K562 (cell line): ENCODE measurements around the gene RCOR1. TPM values are rescaled to one million over a fixed set of nuclear protein-coding genes. Genes with fewer than 3 reads are reported as not detected.

Source experiments
- ATAC-seq: fragments of 200-7000 bp; cut with Tn5 transposase; 3 replicates; pipeline ENCODE4 v1.9.1; 2020; ENCODE audit warnings: moderate library complexity
- BruUV-seq: library from RNA; stranded (reverse); fragments of 400-500 nt; replicated peaks from 2 replicates; lab custom pipeline; 2021; lab: Mats Ljungman, UMichigan
- CTCF ChIA-PET: fragments of 300-600 bp; formaldehyde crosslinking; extraction: SDS; loops from one replicate; lab custom pipeline; 2021; ENCODE audit warnings: low intra/inter-chr PET ratio; lab: Yijun Ruan, JAX
- POLR2A ChIA-PET: fragments of 300-600, 350-650 bp; sonication (Branson Sonifier 250); formaldehyde crosslinking; extraction: SDS; loops from one replicate; lab custom pipeline; 2021; ENCODE audit warnings: antibody characterized with exemption, inconsistent platforms; lab: Yijun Ruan, JAX
- DNase-seq, 4 experiments: peaks; one replicate each; pipeline versions ENCODE4 v3.0.0 to v3.0.0-alpha.2; 2011 to 2018; ENCODE audit warnings: low spot score in 3 of 4, mixed read lengths in 3 of 4; ENCODE audit errors: extremely low read depth in 1 of 4
- FAIRE-seq: peaks from 2 replicates; lab custom pipeline; 2011; peaks lifted over from hg19 to GRCh38; lab: Jason Lieb, UNC
- H2AFZ ChIP-seq: 2 replicates; pipeline ENCODE4 v1.6.0; 2011; ENCODE audit warnings: low read depth, low read length, control low read depth, inconsistent platforms
- H3K27ac ChIP-seq: fragments of 200-600 bp; 3 replicates; pipeline ENCODE4 v1.8.0; 2011; ENCODE audit warnings: low read depth, mild to moderate bottlenecking, control low read depth, inconsistent platforms, low read length, moderate library complexity, mixed read lengths; ENCODE audit errors: extremely low read depth
- H3K27me3 ChIP-seq, 2 experiments: fragments of 300-600 bp in 1 of 2; 2 replicates in 1 of 2; 3 replicates in 1 of 2; pipeline versions ENCODE4 v1.6.0 to v1.8.0; 2011; ENCODE audit warnings: inconsistent platforms in 2 of 2, low read length in 2 of 2, mild to moderate bottlenecking in 1 of 2, mixed read lengths in 1 of 2, moderate library complexity in 1 of 2; ENCODE audit not compliant: control insufficient read depth in 2 of 2, insufficient read depth in 2 of 2
- H3K36me3 ChIP-seq: fragments of 300-600 bp; 3 replicates; pipeline ENCODE4 v1.8.0; 2011; ENCODE audit warnings: mild to moderate bottlenecking, low read length, inconsistent platforms; ENCODE audit not compliant: control insufficient read depth, insufficient read depth
- H3K4me1 ChIP-seq, 2 experiments: fragments of 200-600 bp in 1 of 2; replicated peaks in 1 of 2; 2 replicates in 1 of 2; 3 replicates in 1 of 2; pipeline versions ENCODE4 v1.5.1 to v1.8.0; 2011; ENCODE audit warnings: inconsistent platforms in 2 of 2, low read length in 2 of 2, mild to moderate bottlenecking in 1 of 2, mixed read lengths in 1 of 2, moderate library complexity in 1 of 2; ENCODE audit not compliant: control insufficient read depth in 2 of 2, insufficient read depth in 2 of 2
- H3K4me2 ChIP-seq: 2 replicates; pipeline ENCODE4 v1.6.1; 2011; ENCODE audit warnings: low read length, control low read depth, inconsistent platforms, mixed read lengths; ENCODE audit not compliant: insufficient read depth
- H3K4me3 ChIP-seq: fragments of 200-600 bp; sonication (generic), shearing (Covaris generic); 2 replicates; pipeline ENCODE4 v1.5.1; 2016; ENCODE audit warnings: control low read depth, inconsistent platforms
- H3K79me2 ChIP-seq: fragments of 200-600 bp; 3 replicates; pipeline ENCODE4 v1.8.0; 2011; ENCODE audit warnings: low read length, inconsistent platforms; ENCODE audit not compliant: control insufficient read depth, insufficient read depth
- H3K9ac ChIP-seq, 2 experiments: 2 replicates each; pipeline versions ENCODE4 v1.6.0 to v1.6.1; 2011; ENCODE audit warnings: low read depth in 2 of 2, low read length in 2 of 2, control low read depth in 1 of 2, inconsistent platforms in 1 of 2, mild to moderate bottlenecking in 1 of 2, mixed read lengths in 1 of 2; ENCODE audit not compliant: insufficient read depth in 1 of 2
- H3K9me1 ChIP-seq: one replicate; pipeline ENCODE4 v1.6.0; 2011; ENCODE audit warnings: inconsistent platforms, mild to moderate bottlenecking, low read length, moderate library complexity; ENCODE audit not compliant: control insufficient read depth, insufficient read depth
- H3K9me3 ChIP-seq: replicated peaks from 2 replicates; pipeline ENCODE4 v1.5.1; 2011; ENCODE audit warnings: low read depth, low read length, inconsistent platforms; ENCODE audit not compliant: control insufficient read depth, insufficient read depth
- H4K20me1 ChIP-seq: replicated peaks from 2 replicates; pipeline ENCODE4 v1.6.1; 2011; ENCODE audit warnings: low read length, inconsistent platforms, mixed read lengths; ENCODE audit not compliant: control insufficient read depth, insufficient read depth
- BCOR ChIP-seq: fragments of 450-650 bp; IDR thresholded peaks from 2 replicates; pipeline ENCODE4 v1.6.1; 2016
- GATAD2B ChIP-seq: fragments of 450-650 bp; IDR thresholded peaks from 2 replicates; pipeline ENCODE4 v1.6.1; 2017; ENCODE audit warnings: mild to moderate bottlenecking, borderline replicate concordance
- HIVEP1 ChIP-seq: fragments of 250-450 bp; sonication (Bioruptor Pico); IDR thresholded peaks from 2 replicates; pipeline ENCODE4 v1.4.0; 2020; ENCODE audit warnings: mild to moderate bottlenecking
- HMBOX1 ChIP-seq: sonication (generic); IDR thresholded peaks from 2 replicates; pipeline ENCODE4 v1.6.1; 2016
- L3MBTL2 ChIP-seq: fragments of 450-650 bp; IDR thresholded peaks from 2 replicates; pipeline ENCODE4 v1.6.1; 2016; ENCODE audit warnings: mild to moderate bottlenecking, moderate library complexity
- MAX ChIP-seq: sonication (generic); formaldehyde crosslinking; IDR thresholded peaks from 2 replicates; pipeline ENCODE4 v1.9.0; 2022; ENCODE audit warnings: mild to moderate bottlenecking, missing genetic modification reagents
- PREB ChIP-seq: sonication (generic); formaldehyde crosslinking; IDR thresholded peaks from 2 replicates; pipeline ENCODE4 v1.8.1; 2023; ENCODE audit warnings: mild to moderate bottlenecking, missing genetic modification reagents
- RFX7 ChIP-seq: fragments of 250-450 bp; sonication (Bioruptor Pico); IDR thresholded peaks from 2 replicates; pipeline ENCODE4 v1.5.1; 2021; ENCODE audit warnings: mild to moderate bottlenecking
- SIRT6 ChIP-seq: IDR thresholded peaks from one replicate; pipeline ENCODE4 v1.6.1; 2012; ENCODE audit warnings: low read depth, mild to moderate bottlenecking, control low read depth, inconsistent platforms, low read length, moderate library complexity
- STAG1 ChIP-seq: sonication (generic); formaldehyde crosslinking; IDR thresholded peaks from 2 replicates; pipeline ENCODE4 v1.5.0; 2020; ENCODE audit warnings: missing genetic modification reagents, borderline replicate concordance
- XRCC5 ChIP-seq: fragments of 200-400 bp; formaldehyde crosslinking; IDR thresholded peaks from 2 replicates; pipeline ENCODE4 v1.6.1; 2017; ENCODE audit warnings: low read depth, mild to moderate bottlenecking, low read length
- ZNF41 ChIP-seq: fragments of 250-450 bp; sonication (Bioruptor Pico); conservative IDR thresholded peaks from 2 replicates; pipeline ENCODE4 v1.4.0; 2020; ENCODE audit warnings: mild to moderate bottlenecking
- ZNF507 ChIP-seq: conservative IDR thresholded peaks from 2 replicates; pipeline ENCODE4 v1.6.1; 2017; ENCODE audit warnings: missing genetic modification characterization, missing compliant biosample characterization
- WGBS: fragments of 100-300 bp; shearing (Covaris generic); methylation state at CpG from one replicate; pipeline ENCODE4 v1.1.6; 2016; ENCODE audit warnings: low coverage, mixed read lengths; ENCODE audit not compliant: insufficient coverage; ENCODE audit errors: missing lambda C conversion rate; 5-methylcytosine and 5-hydroxymethylcytosine counted together
- in situ Hi-C: fragments of 300-500 bp; cut with MboI; formaldehyde crosslinking; loops from 4 replicates; pipeline ENCODE4 v1.15.0; 2018; ENCODE audit warnings: inconsistent platforms, mixed read lengths
- intact Hi-C: fragments of 100-400 bp; cut with micrococcal nuclease; formaldehyde crosslinking; loops from 2 replicates; pipeline ENCODE4 v1.14.2; 2022
- polyA plus RNA-seq, 8 experiments: library from polyadenylated mRNA; depleted of rRNA in 4 of 8; stranded (reverse) in 5 of 8; unstranded in 3 of 8; fragments of >200 nt; fragmentation: Nextera tagmentation in 2 of 8; fragmentation: Illumina TruSeq in 1 of 8; extraction: Ambion mirVana in 2 of 8; extraction: Trizol in 1 of 8; gene quantifications; 2 replicates each; pipeline versions ENCODE4 v1.2.1 to v1.2.3, GENCODE V29; 2011 to 2014; ENCODE audit warnings: inconsistent platforms in 1 of 8, missing spikeins in 1 of 8
- total RNA-seq, 7 experiments: library from RNA; depleted of rRNA in 6 of 7; stranded (reverse); fragments of >200 nt in 6 of 7; fragmentation: Illumina TruSeq in 2 of 7; extraction: Trizol in 2 of 7; gene quantifications; 2 replicates each; pipeline versions ENCODE4 v1.2.1 to v1.2.3, GENCODE V29; 2011 to 2021; ENCODE audit warnings: low replicate concordance in 1 of 7

The RCOR1 gene
- total and polyA plus RNA-seq, 9 of the 15 experiments (the other 6 are each of a cell fraction or from before 2014, with no cell fraction given): 8.5 to 47.9 (median 20.9) TPM

GRCh38 chr14:102775855-102776760 lies 183.7 kb downstream of the RCOR1 start (continued):
- TF ChIP-seq L3MBTL2 (no peak), HIVEP1 (CRISPR knock-in tag) (no peak), ZNF507 (tag) (no peak), XRCC5 (no peak)

- ChIA-PET POLR2A (no interaction called here), CTCF (interaction anchor here (0.6 kb wide), 1 partner anchor 9 kb away, joined by 3 read pairs; no protein-coding TSS in a partner anchor)
- Histone ChIP-seq H3K9me1 (no peaks in the 10 kb centered on the region), H3K36me3 (peaks cover 7% of the 10 kb centered on the region; the same call in 1 of the 3 replicates), H3K4me2 (peak within 1 kb of the TSS; percentile 90), H3K79me2 (peaks cover 38% of the 10 kb centered on the region), H3K4me3 (peak within 1 kb of the TSS; percentile 78), H3K27ac (peak within 1 kb of the TSS; percentile 87), H2AFZ (peak within 1 kb of the TSS; percentile 93), H3K27me3 (no peaks in the 10 kb centered on the region), H3K4me1 (peaks cover 11 to 21% of the 10 kb centered on the region in 2 experiments; a peak in 4 of 5 replicates), H4K20me1 (0 out of 2 replicates have a peak, but pooled peaks cover 3% of the 10 kb centered on the region), H3K9ac (peak within 1 kb of the TSS; percentile 85 to 92), H3K9me3 (no peaks in the 10 kb centered on the region)
- DNase-seq (peak; percentile 62 to 89 (median 83)), ATAC-seq (peak; percentile 46), FAIRE-seq (no peak)
- no TSS peak for BruUV-seq
- intact Hi-C loops (loop anchor here (5.0 kb wide), 2 partner anchors 85 to 255 kb away; no protein-coding TSS in a partner anchor), in situ Hi-C loops (no loop called here)
- 60% methylated on average over 4 of the region's 163 CpGs for WGBS
- no peak for TF ChIP-seq RFX7 (CRISPR knock-in tag)
- TF ChIP-seq ZNF41: no peak
- TF ChIP-seq PREB (CRISPR knock-in tag): no peak
- no peak for TF ChIP-seq GATAD2B
- no peak for TF ChIP-seq BCOR
- TF ChIP-seq SIRT6: no peak
- TF ChIP-seq MAX (CRISPR knock-in tag): peak; percentile 66
- no peak for TF ChIP-seq STAG1 (CRISPR knock-in tag)
- no peak for TF ChIP-seq HMBOX1
Observed at GRCh38 chr14:102776761-102777710, 184.6 kb downstream of the RCOR1 start, which contains the start of gene TRAF3. TRAF3 (plus strand) TSS chr14:102777449; CDS start chr14:102870202, 92,753 bp downstream.
